Raji (cell line): ENCODE data around the gene KANK3.

Experiments used
- POLR2A ChIP-seq: IDR thresholded peaks from 2 replicates; pipeline ENCODE4 v1.6.1; 2011; ENCODE audit warnings: low read depth, low read length, control low read depth; ENCODE audit not compliant: insufficient read depth

KANK3 gene

GRCh38 chr19:8370176-8371010 is 27.3 kb upstream of the KANK3 start:
- TF ChIP-seq POLR2A: no peak

GRCh38 chr19:8367327-8368001 is 24.4 kb upstream of the KANK3 start:
- no peak for TF ChIP-seq POLR2A

- no peak for TF ChIP-seq POLR2A
Measured at GRCh38 chr19:8366961-8367326, 23.9 kb upstream of the KANK3 start.

GRCh38 chr19:8366121-8366581 is 23.1 kb upstream of the KANK3 start:
- TF ChIP-seq POLR2A: no peak

- no peak for TF ChIP-seq POLR2A
Measured at GRCh38 chr19:8363803-8364771, 21.0 kb upstream of the KANK3 start, which contains the start of gene ANGPTL4. TSS of gene ANGPTL4 (plus strand) at chr19:8364155. CDS start at chr19:8364322, 167 bp downstream.

GRCh38 chr19:8361921-8362793 is 19.1 kb upstream of the KANK3 start:
- TF ChIP-seq POLR2A: no peak

GRCh38 chr19:8360196-8360595 is 17.1 kb upstream of the KANK3 start:
- TF ChIP-seq POLR2A: no peak

- no peak for TF ChIP-seq POLR2A
Measured at GRCh38 chr19:8358948-8359347, 15.9 kb upstream of the KANK3 start.

GRCh38 chr19:8357007-8357521 is 14.0 kb upstream of the KANK3 start:
- TF ChIP-seq POLR2A: no peak

- no peak for TF ChIP-seq POLR2A
Measured at GRCh38 chr19:8355631-8356402, 12.8 kb upstream of the KANK3 start.

- no peak for TF ChIP-seq POLR2A
Measured at GRCh38 chr19:8352134-8352827, 9.2 kb upstream of the KANK3 start.

GRCh38 chr19:8343483-8343844 is 402 bp upstream of the KANK3 start:
- TF ChIP-seq POLR2A: no peak

- no peak for TF ChIP-seq POLR2A
Measured at GRCh38 chr19:8342316-8342683, 762 bp downstream of the KANK3 start.
